Transverse colon (tissue), 4 donors: ENCODE results near the gene NCDN.

Source experiments
- CTCF ChIP-seq, 5 experiments: fragments of 200-600 bp in 3 of 5; fragments of 450-650 bp in 2 of 5; sonication (generic) in 3 of 5; IDR thresholded peaks; 1 replicate in 2 of 5; 2 replicates in 3 of 5; pipeline ENCODE4 v1.5.1; 2016 to 2017; ENCODE audit warnings: antibody characterized with exemption in 5 of 5, inconsistent platforms in 3 of 5, mild to moderate bottlenecking in 2 of 5, moderate library complexity in 1 of 5
- POLR2AphosphoS5 ChIP-seq, 3 donors: sonication (generic); formaldehyde crosslinking; IDR thresholded peaks; one replicate each; pipeline ENCODE4 v1.6.1; 2016; ENCODE audit warnings: antibody characterized with exemption in 3 of 3

- TF ChIP-seq CTCF (IDR thresholded peaks at IDR 0.05), result no peak
- no peak for TF ChIP-seq POLR2AphosphoS5 (IDR thresholded peaks at IDR 0.05)
These were observed 47.7 kb downstream of the NCDN start for GRCh38 chr1:35605071-35605866.
